Muscle of leg (tissue), 16 donors: ENCODE results near the gene TNFAIP3. TPM values are rescaled to one million over a fixed set of nuclear protein-coding genes. Genes with fewer than 3 reads are reported as not detected.

Source experiments
- DNase-seq: peaks from one replicate; pipeline ENCODE4 v3.0.0; 2013
- H3K27ac ChIP-seq: one replicate; pipeline ENCODE4 v1.5.1; 2013; ENCODE audit warnings: mild to moderate bottlenecking, low read length, control low read depth
- H3K27me3 ChIP-seq: one replicate; pipeline ENCODE4 v1.6.1; 2013; ENCODE audit warnings: low read length; ENCODE audit not compliant: control insufficient read depth, insufficient read depth
- H3K36me3 ChIP-seq: one replicate; pipeline ENCODE4 v1.6.1; 2013; ENCODE audit warnings: low read length; ENCODE audit not compliant: control insufficient read depth, insufficient read depth
- H3K4me1 ChIP-seq: one replicate; pipeline ENCODE4 v1.6.1; 2013; ENCODE audit warnings: low read length; ENCODE audit not compliant: control insufficient read depth, insufficient read depth
- H3K4me3 ChIP-seq: one replicate; pipeline ENCODE4 v1.5.1; 2013; ENCODE audit warnings: low read length, control low read depth
- H3K9me3 ChIP-seq: replicated peaks from 2 replicates; pipeline ENCODE4 v1.6.1; 2013; ENCODE audit warnings: low read depth, low read length; ENCODE audit not compliant: control insufficient read depth
- WGBS: methylation state at CpG from one replicate; pipeline ENCODE4 v1.1.5; 2013; ENCODE audit warnings: missing lambda C conversion rate; ENCODE audit not compliant: insufficient coverage; 5-methylcytosine and 5-hydroxymethylcytosine counted together
- long read RNA-seq, 11 donors: transcript quantifications; one replicate each; lab custom pipeline, GENCODE V29; 2026
- polyA plus RNA-seq, 8 donors: library from polyadenylated mRNA; unstranded; fragments of 120-200 nt; gene quantifications; one replicate each; pipeline versions ENCODE4 v1.2.1 to v1.2.3, GENCODE V29; 2013; ENCODE audit warnings: inconsistent platforms in 1 of 8, low replicate concordance in 1 of 8; ENCODE audit not compliant: insufficient read length in 8 of 8, insufficient read depth in 1 of 8
- total RNA-seq: library from RNA; stranded (reverse); fragments of 120-200 nt; gene quantifications from one replicate; pipeline ENCODE4 v1.2.4, GENCODE V29; 2013

TNFAIP3 gene
- total RNA-seq (6.6 TPM), polyA plus RNA-seq (10 to 100 TPM in 6 of 8 donors, 1 to 10 TPM in 2; 7.8 to 14.7 (median 11.7) TPM)
- long read RNA-seq, donor 1, result 0 reads
- long read RNA-seq, donor 2, result 0 reads
- long read RNA-seq, donor 3, full-length matches to known transcripts, result 2 of 2 reads
- long read RNA-seq, donor 3, partial matches to known transcripts, result 0 of 2 reads
- long read RNA-seq, donor 3, other reads (novel, unspliced or antisense), result 0 of 2 reads
- long read RNA-seq, donor 4, result 0 reads
- long read RNA-seq, donor 5, result 0 reads
- long read RNA-seq, donor 6, full-length matches to known transcripts, result 1 of 1 reads
- long read RNA-seq, donor 6, partial matches to known transcripts, result 0 of 1 reads
- long read RNA-seq, donor 6, other reads (novel, unspliced or antisense), result 0 of 1 reads
- long read RNA-seq, donor 7, result 0 reads
- long read RNA-seq, donor 8, result 0 reads
- long read RNA-seq, donor 9, full-length matches to known transcripts, result 1 of 1 reads
- long read RNA-seq, donor 9, partial matches to known transcripts, result 0 of 1 reads
- long read RNA-seq, donor 9, other reads (novel, unspliced or antisense), result 0 of 1 reads
- long read RNA-seq, donor 10, result 0 reads
- long read RNA-seq, donor 11, full-length matches to known transcripts, result 1 of 1 reads
- long read RNA-seq, donor 11, partial matches to known transcripts, result 0 of 1 reads
- long read RNA-seq, donor 11, other reads (novel, unspliced or antisense), result 0 of 1 reads

- under 1% methylated on average over 86 of the region's 87 CpGs for WGBS
- Histone ChIP-seq H3K36me3 (no peaks in the 10 kb centered on the region), H3K27me3 (no peaks in the 10 kb centered on the region), H3K4me3 (peak within 1 kb of the TSS; percentile 85), H3K27ac (peak within 1 kb of the TSS; percentile 86), H3K9me3 (no peaks in the 10 kb centered on the region), H3K4me1 (peaks cover 18% of the 10 kb centered on the region)
- DNase-seq, result peak; percentile 98
Measured at GRCh38 chr6:137866914-137867684, at the start of gene TNFAIP3. TSS of gene TNFAIP3 (plus strand) at chr6:137867259. CDS start at chr6:137871228, 3,969 bp downstream.

GRCh38 chr6:137818440-137818839 lies 48.6 kb upstream of the TNFAIP3 start:
- Histone ChIP-seq H3K4me3 (no peak overlapping the region), H3K27ac (no peak overlapping the region), H3K9me3 (no peaks in the 10 kb centered on the region), H3K4me1 (peaks cover 6% of the 10 kb centered on the region), H3K36me3 (no peaks in the 10 kb centered on the region), H3K27me3 (no peaks in the 10 kb centered on the region)
- no peak for DNase-seq
- 82% methylated on average over 2 of the region's 3 CpGs for WGBS

GRCh38 chr6:137819740-137820139 lies 47.3 kb upstream of the TNFAIP3 start:
- DNase-seq, result no peak
- WGBS, result no CpG with 5 or more reads among the region's 2 CpGs
- Histone ChIP-seq H3K9me3 (no peaks in the 10 kb centered on the region), H3K27me3 (no peaks in the 10 kb centered on the region), H3K4me1 (peaks cover 9% of the 10 kb centered on the region), H3K4me3 (no peak overlapping the region), H3K36me3 (no peaks in the 10 kb centered on the region), H3K27ac (no peak overlapping the region)

- H3K9me3 ChIP-seq, result no peaks in the 10 kb centered on the region
- no peaks in the 10 kb centered on the region for H3K36me3 ChIP-seq
- H3K27me3 ChIP-seq, result no peaks in the 10 kb centered on the region
- peak; percentile 48 for DNase-seq
- no peak overlapping the region for H3K4me3 ChIP-seq
- H3K27ac ChIP-seq, result peak overlapping the region; percentile 25
- peaks cover 14% of the 10 kb centered on the region for H3K4me1 ChIP-seq
- no CpG with 5 or more reads among the region's 2 CpGs for WGBS
Measured at GRCh38 chr6:137820425-137820824, 46.6 kb upstream of the TNFAIP3 start.

- peaks cover 14% of the 10 kb centered on the region for H3K4me1 ChIP-seq
- peak overlapping the region; percentile 18 for H3K27ac ChIP-seq
- H3K9me3 ChIP-seq, result no peaks in the 10 kb centered on the region
- no CpG with 5 or more reads among the region's 1 CpG for WGBS
- no peaks in the 10 kb centered on the region for H3K27me3 ChIP-seq
- no peak overlapping the region for H3K4me3 ChIP-seq
- H3K36me3 ChIP-seq, result no peaks in the 10 kb centered on the region
- peak; percentile 93 for DNase-seq
Measured at GRCh38 chr6:137820952-137821351, 46.1 kb upstream of the TNFAIP3 start.

- no peaks in the 10 kb centered on the region for H3K36me3 ChIP-seq
- peak; percentile 84 for DNase-seq
- H3K9me3 ChIP-seq, result no peaks in the 10 kb centered on the region
- H3K4me3 ChIP-seq, result no peak overlapping the region
- WGBS, result no CpG with 5 or more reads among the region's 3 CpGs
- H3K27ac ChIP-seq, result peak overlapping the region; percentile 65
- H3K27me3 ChIP-seq, result no peaks in the 10 kb centered on the region
- H3K4me1 ChIP-seq, result peaks cover 14% of the 10 kb centered on the region
Measured at GRCh38 chr6:137821491-137821890, 45.6 kb upstream of the TNFAIP3 start.

- Histone ChIP-seq H3K4me3 (no peak overlapping the region), H3K36me3 (no peaks in the 10 kb centered on the region), H3K27ac (peak overlapping the region; percentile 78), H3K9me3 (no peaks in the 10 kb centered on the region), H3K4me1 (peaks cover 10% of the 10 kb centered on the region), H3K27me3 (no peaks in the 10 kb centered on the region)
- peak; percentile 94 for DNase-seq
- WGBS, result 18% methylated on average over 8 of the region's 11 CpGs
Measured at GRCh38 chr6:137823826-137824555, 43.1 kb upstream of the TNFAIP3 start.

- H3K27me3 ChIP-seq, result no peaks in the 10 kb centered on the region
- peak overlapping the region; percentile 78 for H3K27ac ChIP-seq
- no peak overlapping the region for H3K4me3 ChIP-seq
- no peak for DNase-seq
- no CpG with 5 or more reads among the region's 1 CpG for WGBS
- no peaks in the 10 kb centered on the region for H3K36me3 ChIP-seq
- H3K4me1 ChIP-seq, result peaks cover 10% of the 10 kb centered on the region
- H3K9me3 ChIP-seq, result no peaks in the 10 kb centered on the region
Measured at GRCh38 chr6:137824556-137824879, 42.5 kb upstream of the TNFAIP3 start.

- DNase-seq, result no peak
- no peak overlapping the region for H3K4me3 ChIP-seq
- H3K9me3 ChIP-seq, result no peaks in the 10 kb centered on the region
- no peaks in the 10 kb centered on the region for H3K27me3 ChIP-seq
- H3K27ac ChIP-seq, result peak overlapping the region; percentile 78
- WGBS, result 43% methylated on average over 1 of the region's 2 CpGs
- no peaks in the 10 kb centered on the region for H3K36me3 ChIP-seq
- H3K4me1 ChIP-seq, result peaks cover 10% of the 10 kb centered on the region
Measured at GRCh38 chr6:137824896-137825295, 42.2 kb upstream of the TNFAIP3 start.
